ENCODE data around the gene USP22. TPM values are rescaled to one million over a fixed set of nuclear protein-coding genes. Genes with fewer than 3 reads are reported as not detected.
A peak's percentile ranks its signal among the peaks of the same experiment; 100 is the strongest.
"Not testable (repeated sequence)": the region's sequence is repeated elsewhere in the genome, so short reads cannot be mapped to it uniquely, and the experiment has no call there.

USP22 gene
- total RNA-seq, 2 donors from 2014 or later: 175 to 195 TPM

GRCh38 chr17:21072745-21073197, 30.0 kb upstream of the USP22 start:
- no peaks in the 10 kb centered on the region for H3K9me3 Mint-ChIP-seq
- DNase-seq: no peak
- no peak for ATAC-seq (replicated peaks in 1 of 2)
- H3K36me3 Mint-ChIP-seq (ENCODE audit: insufficient read depth in 2 of 2): no peaks in the 10 kb centered on the region
- no peaks in the 10 kb centered on the region for H3K27me3 Mint-ChIP-seq (ENCODE audit: low read depth)
- no peaks in the 10 kb centered on the region for H3K4me1 Mint-ChIP-seq (ENCODE audit: low read depth)
- H3K27ac Mint-ChIP-seq: no peak overlapping the region
- H3K4me3 Mint-ChIP-seq: no peak overlapping the region

GRCh38 chr17:21066394-21066793, 23.6 kb upstream of the USP22 start:
- no peaks in the 10 kb centered on the region for H3K9me3 Mint-ChIP-seq
- H3K27ac Mint-ChIP-seq: no peak overlapping the region
- DNase-seq (no peak), ATAC-seq (replicated peaks in 1 of 2) (no peak)
- no peaks in the 10 kb centered on the region for H3K36me3 Mint-ChIP-seq (ENCODE audit: insufficient read depth in 2 of 2)
- H3K4me1 Mint-ChIP-seq (ENCODE audit: low read depth): no peaks in the 10 kb centered on the region
- no peaks in the 10 kb centered on the region for H3K27me3 Mint-ChIP-seq (ENCODE audit: low read depth)
- no peak overlapping the region for H3K4me3 Mint-ChIP-seq

GRCh38 chr17:21061971-21062526, 19.2 kb upstream of the USP22 start:
- Mint-ChIP-seq H3K27ac (no peak overlapping the region), H3K9me3 (no peaks in the 10 kb centered on the region), H3K4me1 (ENCODE audit: low read depth) (no peaks in the 10 kb centered on the region), H3K4me3 (no peak overlapping the region), H3K36me3 (ENCODE audit: insufficient read depth in 2 of 2) (no peaks in the 10 kb centered on the region), H3K27me3 (ENCODE audit: low read depth) (no peaks in the 10 kb centered on the region)
- ATAC-seq (replicated peaks in 1 of 2) (no peak), DNase-seq (no peak)

- no peak for ATAC-seq (replicated peaks in 1 of 2)
- H3K4me1 Mint-ChIP-seq (ENCODE audit: low read depth): no peaks in the 10 kb centered on the region
These were observed 18.5 kb upstream of the USP22 start for GRCh38 chr17:21061158-21061835.

GRCh38 chr17:21059761-21060160, 16.9 kb upstream of the USP22 start:
- Mint-ChIP-seq H3K4me1 (ENCODE audit: low read depth) (no peaks in the 10 kb centered on the region), H3K27ac (no peak overlapping the region), H3K9me3 (no peaks in the 10 kb centered on the region), H3K36me3 (ENCODE audit: insufficient read depth in 2 of 2) (no peaks in the 10 kb centered on the region), H3K4me3 (no peak overlapping the region), H3K27me3 (ENCODE audit: low read depth) (no peaks in the 10 kb centered on the region)
- DNase-seq (no peak), ATAC-seq (replicated peaks in 1 of 2) (no peak)

More at GRCh38 chr17:21061158-21061835, 18.5 kb upstream of the USP22 start:
- Mint-ChIP-seq H3K36me3 (ENCODE audit: insufficient read depth in 2 of 2) (no peaks in the 10 kb centered on the region), H3K27me3 (ENCODE audit: low read depth) (no peaks in the 10 kb centered on the region), H3K4me3 (no peak overlapping the region), H3K27ac (no peak overlapping the region), H3K9me3 (no peaks in the 10 kb centered on the region)
- DNase-seq: no peak

GRCh38 chr17:21058098-21058893, 15.5 kb upstream of the USP22 start:
- no peak overlapping the region for H3K27ac Mint-ChIP-seq

GRCh38 chr17:21053056-21053455, 10.2 kb upstream of the USP22 start:
- not testable (repeated sequence) for ATAC-seq (replicated peaks in 1 of 2); H3K4me1 Mint-ChIP-seq (ENCODE audit: low read depth); H3K4me3 Mint-ChIP-seq; H3K36me3 Mint-ChIP-seq (ENCODE audit: insufficient read depth in 2 of 2); DNase-seq; H3K27ac Mint-ChIP-seq; H3K9me3 Mint-ChIP-seq
- peaks cover 16% of the 10 kb centered on the region for H3K27me3 Mint-ChIP-seq (ENCODE audit: low read depth)

More at GRCh38 chr17:21058098-21058893, 15.5 kb upstream of the USP22 start:
- Mint-ChIP-seq H3K27me3 (ENCODE audit: low read depth) (no peaks in the 10 kb centered on the region), H3K4me1 (ENCODE audit: low read depth) (no peaks in the 10 kb centered on the region), H3K36me3 (ENCODE audit: insufficient read depth in 2 of 2) (no peaks in the 10 kb centered on the region), H3K4me3 (no peak overlapping the region), H3K9me3 (no peaks in the 10 kb centered on the region)
- DNase-seq (no peak), ATAC-seq (replicated peaks in 1 of 2) (no peak)

GRCh38 chr17:21049457-21049856, 6.6 kb upstream of the USP22 start:
- Mint-ChIP-seq H3K27ac (no peak overlapping the region), H3K9me3 (no peaks in the 10 kb centered on the region), H3K4me1 (ENCODE audit: low read depth) (peaks cover 9% of the 10 kb centered on the region), H3K4me3 (no peak overlapping the region), H3K36me3 (ENCODE audit: insufficient read depth in 2 of 2) (no peaks in the 10 kb centered on the region), H3K27me3 (ENCODE audit: low read depth) (peaks cover 16% of the 10 kb centered on the region)
- DNase-seq (no peak), ATAC-seq (replicated peaks in 1 of 2) (no peak)

- Mint-ChIP-seq H3K27ac (no peak overlapping the region), H3K36me3 (ENCODE audit: insufficient read depth in 2 of 2) (peaks cover 0 to 5% of the 10 kb centered on the region in 2 donors), H3K4me3 (no peak overlapping the region), H3K4me1 (ENCODE audit: low read depth) (peaks cover 15% of the 10 kb centered on the region), H3K9me3 (no peaks in the 10 kb centered on the region), H3K27me3 (ENCODE audit: low read depth) (peaks cover under 1% of the 10 kb centered on the region)
- ATAC-seq (replicated peaks in 1 of 2) (no peak), DNase-seq (no peak)
These were observed 3.4 kb upstream of the USP22 start for GRCh38 chr17:21046216-21046615.

GRCh38 chr17:21044971-21045370, 2.2 kb upstream of the USP22 start:
- H3K27me3 Mint-ChIP-seq (ENCODE audit: low read depth): no peaks in the 10 kb centered on the region
- no peak overlapping the region for H3K27ac Mint-ChIP-seq
- peaks cover 26% of the 10 kb centered on the region for H3K4me1 Mint-ChIP-seq (ENCODE audit: low read depth)
- no peaks in the 10 kb centered on the region for H3K9me3 Mint-ChIP-seq
- H3K36me3 Mint-ChIP-seq (ENCODE audit: insufficient read depth in 2 of 2): peaks cover 0 to 5% of the 10 kb centered on the region in 2 donors
- DNase-seq: no peak
- ATAC-seq (replicated peaks in 1 of 2): no peak
- peak overlapping the region in 1 of 2 donors; percentile 52 for H3K4me3 Mint-ChIP-seq

- DNase-seq (peak; percentile 95 to 98), ATAC-seq (replicated peaks in 1 of 2) (peak; percentile 87 to 88)
- Mint-ChIP-seq H3K27me3 (ENCODE audit: low read depth) (no peaks in the 10 kb centered on the region), H3K27ac (peak overlapping the region; percentile 96), H3K4me1 (ENCODE audit: low read depth) (peaks cover 36% of the 10 kb centered on the region), H3K9me3 (no peaks in the 10 kb centered on the region), H3K4me3 (peak overlapping the region; percentile 83 to 95), H3K36me3 (ENCODE audit: insufficient read depth in 2 of 2) (peaks cover 0 to 5% of the 10 kb centered on the region in 2 donors)
These were observed 753 bp upstream of the USP22 start for GRCh38 chr17:21043296-21044232.

GRCh38 chr17:21041741-21042457, 912 bp downstream of the USP22 start:
- peak overlapping the region; percentile 99 to 100 for H3K4me3 Mint-ChIP-seq
- ATAC-seq (replicated peaks in 1 of 2): peak in 1 of 2 donors; percentile 22
- H3K9me3 Mint-ChIP-seq: no peaks in the 10 kb centered on the region
- H3K4me1 Mint-ChIP-seq (ENCODE audit: low read depth): peaks cover 46% of the 10 kb centered on the region
- DNase-seq: peak; percentile 75 to 78
- peaks cover under 1 to 5% of the 10 kb centered on the region in 2 donors for H3K36me3 Mint-ChIP-seq (ENCODE audit: insufficient read depth in 2 of 2)
- no peaks in the 10 kb centered on the region for H3K27me3 Mint-ChIP-seq (ENCODE audit: low read depth)
- peak overlapping the region; percentile 99 for H3K27ac Mint-ChIP-seq
